ENCODE measurements around the gene KCNE3. TPM values are rescaled to one million over a fixed set of nuclear protein-coding genes. Genes with fewer than 3 reads are reported as not detected.
A peak's percentile ranks its signal among the peaks of the same experiment; 100 is the strongest.

KCNE3 gene
- total and polyA plus RNA-seq, 2 of the 13 experiments (the other 11 are each of a cell fraction or from before 2014, with no cell fraction given) = 0.33 to 2.2 TPM

- POLR2A ChIA-PET = no interaction called here
- in situ Hi-C loops (cut with HindIII; ENCODE audit: extremely low pct_ligation_motif_present, low pct_unique_long_range_greater_than_20kb) = loop anchor here (10.0 kb wide), 1 partner anchor 48 kb away; the partner anchor contains the start of gene PGM2L1
These were observed 24.7 kb downstream of the KCNE3 start for GRCh38 chr11:74442636-74443035.

More at GRCh38 chr11:74442636-74443035, 24.7 kb downstream of the KCNE3 start:
- no peak for DNase-seq (ENCODE audit: low spot score)
- H3K4me3 ChIP-seq (replicated peaks in 1 of 3; ENCODE audit: insufficient read depth in 1 of 3, low read depth in 2 of 3, low read length in 3 of 3) = no peak overlapping the region
- H3K36me3 ChIP-seq (replicated peaks in 1 of 2; ENCODE audit: control insufficient read depth in 1 of 2, insufficient read depth in 2 of 2, low read length in 2 of 2) = no peaks in the 10 kb centered on the region
- TF ChIP-seq, protein P1, sequence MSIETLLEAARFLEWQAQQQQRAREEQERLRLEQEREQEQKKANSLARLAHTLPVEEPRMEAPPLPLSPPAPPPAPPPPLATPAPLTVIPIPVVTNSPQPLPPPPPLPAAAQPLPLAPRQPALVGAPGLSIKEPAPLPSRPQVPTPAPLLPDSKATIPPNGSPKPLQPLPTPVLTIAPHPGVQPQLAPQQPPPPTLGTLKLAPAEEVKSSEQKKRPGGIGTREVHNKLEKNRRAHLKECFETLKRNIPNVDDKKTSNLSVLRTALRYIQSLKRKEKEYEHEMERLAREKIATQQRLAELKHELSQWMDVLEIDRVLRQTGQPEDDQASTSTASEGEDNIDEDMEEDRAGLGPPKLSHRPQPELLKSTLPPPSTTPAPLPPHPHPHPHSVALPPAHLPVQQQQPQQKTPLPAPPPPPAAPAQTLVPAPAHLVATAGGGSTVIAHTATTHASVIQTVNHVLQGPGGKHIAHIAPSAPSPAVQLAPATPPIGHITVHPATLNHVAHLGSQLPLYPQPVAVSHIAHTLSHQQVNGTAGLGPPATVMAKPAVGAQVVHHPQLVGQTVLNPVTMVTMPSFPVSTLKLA (IDR thresholded peaks at IDR 0.05) = no peak
- no peak for TF ChIP-seq ZNF850 (CRISPR knock-in tag; conservative IDR thresholded peaks at IDR 0.05)
- no peak for TF ChIP-seq FOSL2 (CRISPR knock-in tag; IDR thresholded peaks at IDR 0.05)
- no peak for TF ChIP-seq ZSCAN12 (CRISPR knock-in tag; IDR thresholded peaks at IDR 0.05)
- TF ChIP-seq NR2F6 (IDR thresholded peaks at IDR 0.05) = no peak
- TF ChIP-seq NR2F6 (CRISPR knock-in tag; IDR thresholded peaks at IDR 0.05) = no peak
- no peak for TF ChIP-seq GZF1 (CRISPR knock-in tag; IDR thresholded peaks at IDR 0.05)
- no peak for TF ChIP-seq ASH2L (IDR thresholded peaks at IDR 0.05; ENCODE audit: insufficient read length, low read depth, low read length)
- TF ChIP-seq, protein P2, sequence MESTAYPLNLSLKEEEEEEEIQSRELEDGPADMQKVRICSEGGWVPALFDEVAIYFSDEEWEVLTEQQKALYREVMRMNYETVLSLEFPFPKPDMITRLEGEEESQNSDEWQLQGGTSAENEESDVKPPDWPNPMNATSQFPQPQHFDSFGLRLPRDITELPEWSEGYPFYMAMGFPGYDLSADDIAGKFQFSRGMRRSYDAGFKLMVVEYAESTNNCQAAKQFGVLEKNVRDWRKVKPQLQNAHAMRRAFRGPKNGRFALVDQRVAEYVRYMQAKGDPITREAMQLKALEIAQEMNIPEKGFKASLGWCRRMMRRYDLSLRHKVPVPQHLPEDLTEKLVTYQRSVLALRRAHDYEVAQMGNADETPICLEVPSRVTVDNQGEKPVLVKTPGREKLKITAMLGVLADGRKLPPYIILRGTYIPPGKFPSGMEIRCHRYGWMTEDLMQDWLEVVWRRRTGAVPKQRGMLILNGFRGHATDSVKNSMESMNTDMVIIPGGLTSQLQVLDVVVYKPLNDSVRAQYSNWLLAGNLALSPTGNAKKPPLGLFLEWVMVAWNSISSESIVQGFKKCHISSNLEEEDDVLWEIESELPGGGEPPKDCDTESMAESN (CRISPR knock-in tag; conservative IDR thresholded peaks at IDR 0.05) = no peak
- TF ChIP-seq, protein P3, sequence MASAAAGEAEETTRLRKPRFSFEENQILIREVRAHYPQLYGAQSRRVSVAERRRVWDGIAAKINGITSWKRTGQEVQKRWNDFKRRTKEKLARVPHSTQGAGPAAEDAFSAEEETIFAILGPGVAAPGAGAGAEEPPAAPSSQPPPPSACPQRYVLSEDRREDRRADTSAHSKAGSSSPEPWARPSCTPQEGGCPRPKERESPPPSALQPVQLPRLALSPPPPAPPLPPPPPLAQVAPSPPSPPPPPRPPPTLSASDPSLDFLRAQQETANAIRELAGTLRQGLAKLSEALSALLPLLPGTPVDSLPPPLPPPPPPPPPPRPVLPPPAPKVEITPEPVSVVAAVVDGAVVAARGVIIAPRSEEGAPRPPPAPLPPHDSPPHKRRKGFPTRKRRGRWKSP (CRISPR knock-in tag; IDR thresholded peaks at IDR 0.05) = no peak
- no peak for TF ChIP-seq SMAD9 (CRISPR knock-in tag; IDR thresholded peaks at IDR 0.05)
- no peak for TF ChIP-seq EEA1 (CRISPR knock-in tag; IDR thresholded peaks at IDR 0.05; ENCODE audit: borderline replicate concordance)
- no peak for TF ChIP-seq PHB2 (IDR thresholded peaks at IDR 0.05; ENCODE audit: partially characterized antibody)
- 2% methylated on average over 3 of the region's 3 CpGs for WGBS (ENCODE audit: low lambda C conversion rate)
- H3K27me3 ChIP-seq (ENCODE audit: control insufficient read depth in 1 of 2, insufficient read depth in 2 of 2, low read length in 2 of 2) = peaks cover 0 to 4% of the 10 kb centered on the region in 2 experiments; a peak in 2 of 5 replicates
- intact Hi-C loops (cut with micrococcal nuclease; ENCODE audit: unreplicated experiment) = no loop called here
- no peak for FAIRE-seq
- no peaks in the 10 kb centered on the region for H4K20me1 ChIP-seq (ENCODE audit: insufficient read depth, low read length)
- peaks cover 19% of the 10 kb centered on the region; the same call in 1 of the 2 replicates for H3K4me1 ChIP-seq (ENCODE audit: insufficient read depth, low read length)
- CTCF ChIA-PET (ENCODE audit: low intra/inter-chr PET ratio, low total read pairs) = no interaction called here
- 0 out of 2 replicates have a peak overlapping the region, but pooled peaks have one; percentile 16 for H3K4me2 ChIP-seq (ENCODE audit: low read depth, low read length)
- H3K27ac ChIP-seq (ENCODE audit: extremely low read length, insufficient read depth, low read length) = no peak overlapping the region
- no peak overlapping the region for H2AFZ ChIP-seq (ENCODE audit: low read length)
- no peaks in the 10 kb centered on the region for H3K9me3 ChIP-seq (ENCODE audit: low read length)
- BruUV-seq (replicated peaks) = no TSS peak
- H3K79me2 ChIP-seq (ENCODE audit: insufficient read depth, low read length) = no peaks in the 10 kb centered on the region
- peak; percentile 47 for ATAC-seq
- no peak overlapping the region for H3K9ac ChIP-seq (ENCODE audit: insufficient read depth, low read depth, low read length)

Measured in HepG2 (cell line).